ENCODE data around the gene RIMBP2.
"Not testable (repeated sequence)": the region's sequence is repeated elsewhere in the genome, so short reads cannot be mapped to it uniquely, and the experiment has no call there.

The RIMBP2 gene, protein sequence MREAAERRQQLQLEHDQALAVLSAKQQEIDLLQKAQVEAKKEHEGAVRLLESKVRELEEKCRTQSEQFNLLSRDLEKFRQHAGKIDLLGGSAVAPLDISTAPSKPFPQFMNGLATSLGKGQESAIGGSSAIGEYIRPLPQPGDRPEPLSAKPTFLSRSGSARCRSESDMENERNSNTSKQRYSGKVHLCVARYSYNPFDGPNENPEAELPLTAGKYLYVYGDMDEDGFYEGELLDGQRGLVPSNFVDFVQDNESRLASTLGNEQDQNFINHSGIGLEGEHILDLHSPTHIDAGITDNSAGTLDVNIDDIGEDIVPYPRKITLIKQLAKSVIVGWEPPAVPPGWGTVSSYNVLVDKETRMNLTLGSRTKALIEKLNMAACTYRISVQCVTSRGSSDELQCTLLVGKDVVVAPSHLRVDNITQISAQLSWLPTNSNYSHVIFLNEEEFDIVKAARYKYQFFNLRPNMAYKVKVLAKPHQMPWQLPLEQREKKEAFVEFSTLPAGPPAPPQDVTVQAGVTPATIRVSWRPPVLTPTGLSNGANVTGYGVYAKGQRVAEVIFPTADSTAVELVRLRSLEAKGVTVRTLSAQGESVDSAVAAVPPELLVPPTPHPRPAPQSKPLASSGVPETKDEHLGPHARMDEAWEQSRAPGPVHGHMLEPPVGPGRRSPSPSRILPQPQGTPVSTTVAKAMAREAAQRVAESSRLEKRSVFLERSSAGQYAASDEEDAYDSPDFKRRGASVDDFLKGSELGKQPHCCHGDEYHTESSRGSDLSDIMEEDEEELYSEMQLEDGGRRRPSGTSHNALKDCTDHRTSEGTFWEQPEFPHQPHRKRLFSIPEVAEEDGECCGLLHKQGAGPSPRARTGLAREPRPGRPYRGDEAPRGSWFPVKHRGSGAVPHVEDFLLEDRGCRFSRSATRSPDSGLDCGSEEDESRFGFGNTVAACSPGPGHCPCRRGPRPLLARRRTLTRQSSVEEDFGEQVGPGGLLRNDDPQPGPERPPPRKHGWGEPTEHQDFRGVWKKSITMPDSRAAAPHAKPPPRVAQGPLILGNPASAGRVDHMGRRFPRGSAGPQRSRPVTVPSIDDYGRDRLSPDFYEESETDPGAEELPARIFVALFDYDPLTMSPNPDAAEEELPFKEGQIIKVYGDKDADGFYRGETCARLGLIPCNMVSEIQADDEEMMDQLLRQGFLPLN (N-terminal part only)

DNA sequence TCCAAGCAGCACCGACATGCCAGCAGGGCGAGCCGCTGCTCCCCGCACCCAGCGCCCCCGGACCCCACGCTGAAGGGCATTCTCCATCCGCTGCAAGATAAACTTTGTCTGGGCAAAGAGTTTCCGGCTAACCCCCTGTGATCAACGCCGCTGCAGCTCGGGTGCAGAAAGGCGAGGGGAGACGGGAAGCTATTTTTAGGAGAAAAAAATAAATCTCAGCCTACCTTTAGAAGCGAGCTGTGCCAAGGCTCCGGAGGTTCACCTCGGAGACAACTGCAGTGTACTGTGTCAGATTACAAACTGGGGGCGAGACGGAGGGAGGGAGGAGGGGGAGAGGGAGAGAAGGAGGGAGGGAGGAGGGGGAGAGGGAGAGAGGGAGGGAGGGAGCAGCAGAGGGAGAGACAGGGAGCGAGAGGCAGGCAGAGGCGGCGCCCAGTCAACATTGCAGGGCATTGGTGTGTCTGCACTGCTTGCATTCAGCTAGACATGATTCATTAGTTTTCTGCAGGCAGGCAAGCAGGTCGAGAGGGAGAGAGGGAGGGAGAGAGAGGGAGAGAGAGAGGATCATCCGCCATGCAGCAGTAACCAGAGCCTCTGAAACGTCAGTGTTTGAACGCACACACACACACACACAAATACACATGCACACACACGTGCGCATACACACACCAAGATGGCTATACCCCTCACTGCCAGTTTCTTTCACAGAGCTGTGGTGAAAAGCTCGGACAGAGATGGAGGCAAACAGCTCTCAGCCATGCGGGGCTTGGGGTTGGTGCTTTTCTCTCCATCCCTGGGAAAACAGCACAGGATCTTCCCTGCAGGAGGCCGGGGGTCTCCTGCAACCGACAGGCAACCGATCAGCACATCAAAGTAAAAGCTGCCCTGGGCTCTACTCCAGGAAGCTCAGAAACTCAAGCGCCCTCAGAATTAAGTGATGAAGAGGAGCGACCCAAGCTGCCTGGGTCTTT, at the start of gene RIMBP2:
Gene RIMBP2, minus strand, starts transcription at position 302 of the 971 bp plus-strand sequence. CDS start 237,286 bp downstream, outside the sequence.
- DNase-seq, result peak in 41 of 42 donors; percentile 30 to 93 (median 69)
- intact Hi-C loops (cut with DNase I), result no loop called here

DNA sequence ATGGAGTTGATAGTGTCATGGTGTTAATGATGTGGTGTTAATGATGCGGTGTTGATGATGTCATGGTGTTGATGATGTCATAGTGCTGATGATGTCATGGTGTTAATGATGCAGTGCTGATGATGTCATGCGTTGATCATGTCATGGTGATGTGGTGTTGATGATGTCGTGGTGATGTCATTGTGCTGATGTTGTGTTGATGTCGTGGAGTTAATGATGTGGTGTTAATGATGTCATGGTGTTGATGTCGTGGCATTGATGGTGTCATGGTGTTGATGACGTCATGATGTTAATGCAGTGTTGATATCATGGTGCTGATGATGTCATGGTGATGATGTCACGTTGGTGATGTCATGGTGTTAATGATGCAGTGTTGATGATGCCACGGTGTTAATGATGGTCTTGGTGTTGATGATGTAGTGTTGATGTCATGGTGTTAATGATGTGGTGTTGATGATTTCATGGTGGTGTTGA, 49.1 kb upstream of the RIMBP2 start:
- DNase-seq, result peak in 1 of 42 donors; percentile 0
- intact Hi-C loops (cut with DNase I), result no loop called here

DNA sequence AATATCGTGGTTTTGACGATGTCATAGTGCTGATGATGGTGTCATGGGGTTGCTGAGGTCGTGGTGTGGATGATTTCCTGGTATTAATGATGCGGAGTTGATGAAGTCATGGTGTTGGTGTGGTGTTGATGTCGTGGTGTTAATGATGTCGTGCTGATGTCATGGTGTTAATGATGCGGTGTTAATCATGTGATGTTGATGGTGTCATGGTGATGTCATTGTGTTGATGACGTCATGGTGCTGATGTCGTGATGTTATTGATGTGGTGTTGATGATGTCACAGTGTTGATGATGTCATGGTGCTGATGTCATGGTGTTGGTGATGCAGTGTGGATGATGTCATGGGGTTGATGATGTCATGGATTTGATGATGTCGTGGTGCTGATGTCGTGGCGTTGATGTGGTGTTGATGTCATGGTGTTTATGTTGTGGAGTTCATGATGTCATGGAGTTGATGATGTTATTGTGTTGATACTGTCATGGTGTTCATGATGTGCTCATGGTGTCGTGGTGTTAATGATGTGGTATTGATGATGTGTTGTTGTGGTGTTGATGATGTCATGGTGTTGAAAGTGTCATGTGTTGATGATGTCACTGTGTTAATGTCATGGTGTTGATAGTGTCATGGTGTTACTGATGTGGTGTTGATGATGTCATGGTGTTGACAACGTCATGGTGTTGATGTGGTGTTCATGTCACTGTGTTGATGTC, 48.5 kb upstream of the RIMBP2 start:
- intact Hi-C loops (cut with DNase I), result no loop called here

DNA sequence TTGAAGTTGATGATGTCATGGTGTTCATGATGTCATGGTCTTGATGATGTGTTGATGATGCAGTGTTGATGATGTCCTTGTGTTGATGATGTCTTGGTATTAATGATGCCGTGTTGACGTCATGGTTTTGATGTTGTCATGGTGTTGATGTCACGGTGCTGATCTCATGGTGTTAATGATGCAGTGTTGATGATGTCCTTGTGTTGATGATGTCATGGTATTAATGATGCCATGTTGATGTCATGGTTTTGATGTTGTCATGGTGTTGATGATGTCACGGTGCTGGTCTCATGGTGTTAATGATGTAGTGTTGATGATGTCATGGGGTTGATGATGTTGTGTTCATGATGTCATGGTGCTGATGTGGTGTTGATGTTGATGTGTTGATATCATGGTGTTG, 48.0 kb upstream of the RIMBP2 start:
- no peak for DNase-seq
- intact Hi-C loops (cut with DNase I), result no loop called here

More for the DNA sequence above, 48.5 kb upstream of the RIMBP2 start:
- no peak for DNase-seq

DNA sequence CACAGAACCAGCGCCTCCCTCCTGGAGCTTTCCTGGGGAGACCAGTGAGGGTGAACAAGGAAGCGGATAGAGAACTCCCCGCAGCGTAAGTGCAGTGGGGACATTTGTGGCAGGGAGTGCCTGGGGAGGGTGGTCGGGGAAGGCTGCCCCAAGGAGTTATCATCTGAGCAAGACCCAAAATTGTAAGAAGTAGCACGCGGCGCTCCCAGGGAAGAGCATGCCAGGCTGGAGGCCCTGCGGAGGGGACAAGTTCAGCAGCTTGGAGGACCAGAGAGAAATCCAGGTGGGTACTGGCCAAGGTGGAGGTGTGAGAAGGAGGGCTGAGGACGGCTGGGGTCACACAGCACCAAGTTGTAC, 46.2 kb upstream of the RIMBP2 start:
- intact Hi-C loops (cut with DNase I), result no loop called here
- no peak for DNase-seq

DNA sequence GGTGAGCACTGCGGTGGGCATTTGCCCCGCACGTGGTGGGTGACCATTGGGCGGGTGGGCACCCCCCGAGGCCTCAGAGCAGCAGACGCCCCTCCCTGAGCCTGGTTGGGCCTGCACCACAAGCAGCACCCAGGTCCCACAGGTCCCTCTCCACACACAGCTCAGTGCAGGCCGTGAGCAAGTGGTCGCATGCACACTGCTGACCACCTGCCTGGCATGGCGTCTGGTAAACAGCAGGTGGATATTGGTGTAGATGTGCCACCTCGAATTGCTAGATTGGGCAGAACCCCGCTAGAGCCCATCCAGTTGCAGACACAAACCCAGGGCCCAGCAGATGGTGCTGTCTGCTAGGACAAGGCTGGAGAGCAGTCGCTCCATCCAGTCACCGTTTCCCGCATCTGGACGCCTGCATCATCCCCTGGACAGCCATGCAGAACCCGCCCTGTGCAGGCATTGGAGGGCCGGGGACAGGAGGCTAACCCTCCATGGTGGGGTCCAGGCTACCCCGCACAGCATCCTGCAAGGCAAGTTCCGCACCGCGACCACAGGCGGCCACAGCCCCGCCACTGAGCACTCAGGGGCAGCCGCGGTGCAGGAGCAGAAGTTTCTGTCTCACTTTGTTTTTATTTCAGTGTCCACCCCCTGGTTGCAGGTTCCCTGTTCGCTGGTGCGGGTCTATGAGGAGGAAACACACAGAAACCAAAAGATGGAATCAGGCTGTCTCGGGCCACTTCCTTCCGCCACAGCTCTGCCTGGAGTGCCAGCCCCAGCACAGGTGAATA, 45.6 kb upstream of the RIMBP2 start:
- peak; percentile 43 to 86 (median 70) for DNase-seq
- intact Hi-C loops (cut with DNase I), result no loop called here

DNA sequence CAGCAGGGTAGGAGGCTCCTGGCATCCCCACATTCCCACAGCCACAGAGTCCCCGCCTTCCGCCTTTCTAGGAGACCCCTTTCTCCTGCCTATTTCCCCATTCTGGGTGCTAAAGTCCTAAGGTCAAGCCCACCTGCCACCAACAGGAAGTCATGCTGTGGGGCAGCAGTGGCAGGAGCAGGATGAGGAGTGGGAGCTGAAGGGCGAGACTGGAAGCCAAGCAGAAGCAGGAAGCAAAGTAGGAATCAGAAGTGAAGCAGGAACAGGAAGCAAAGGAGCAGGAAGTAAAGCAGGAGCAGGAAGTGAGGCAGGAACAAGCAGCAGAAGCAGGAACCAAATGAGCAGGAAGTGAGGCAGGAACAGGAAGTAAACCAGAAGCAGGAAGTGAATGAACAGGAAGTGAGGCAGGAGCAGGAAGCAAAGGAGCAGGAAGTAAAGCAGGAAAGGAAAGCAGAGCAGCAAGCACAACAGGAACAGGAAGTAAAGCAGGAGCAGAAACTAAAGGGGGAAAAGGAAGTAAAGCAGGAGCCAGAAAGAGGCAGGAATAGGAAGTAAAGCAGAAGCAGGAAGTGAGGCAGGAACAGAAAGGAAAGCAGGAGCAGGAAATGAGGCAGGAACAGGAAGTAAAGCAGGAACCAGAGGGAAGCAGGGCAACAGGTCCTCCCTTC, 38.3 kb upstream of the RIMBP2 start:
- intact Hi-C loops (cut with DNase I), result no loop called here
- DNase-seq, result peak in 10 of 42 donors; percentile 1 to 64 (median 22)

DNA sequence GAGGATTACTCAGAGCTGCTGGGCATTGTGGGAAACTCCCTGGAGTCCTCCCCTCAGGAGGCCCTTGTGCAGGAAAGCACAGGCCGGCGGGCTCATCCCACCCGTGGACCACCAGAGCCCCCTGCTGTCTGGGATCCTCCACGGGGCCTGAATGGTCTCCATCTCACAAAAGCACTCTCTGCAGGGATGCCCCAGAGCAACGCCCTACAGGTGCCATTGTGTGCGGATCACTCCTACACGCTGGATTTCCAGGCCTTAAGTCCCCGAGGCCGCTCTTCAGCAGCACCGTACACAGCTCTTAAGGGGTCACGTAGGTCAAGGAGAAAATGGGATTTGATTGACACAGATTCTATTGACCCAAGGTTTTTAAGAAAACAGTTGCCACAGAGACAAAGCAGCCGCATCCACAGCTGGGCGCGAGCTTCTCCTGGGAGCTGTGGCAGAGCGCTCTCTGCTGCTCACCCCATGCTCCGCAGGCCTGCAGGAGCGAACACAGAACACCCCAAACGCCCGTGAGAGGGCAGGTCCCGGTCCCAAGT, 36.7 kb upstream of the RIMBP2 start:
- intact Hi-C loops (cut with DNase I), result no loop called here
- DNase-seq, result peak in 1 of 42 donors; percentile 0

DNA sequence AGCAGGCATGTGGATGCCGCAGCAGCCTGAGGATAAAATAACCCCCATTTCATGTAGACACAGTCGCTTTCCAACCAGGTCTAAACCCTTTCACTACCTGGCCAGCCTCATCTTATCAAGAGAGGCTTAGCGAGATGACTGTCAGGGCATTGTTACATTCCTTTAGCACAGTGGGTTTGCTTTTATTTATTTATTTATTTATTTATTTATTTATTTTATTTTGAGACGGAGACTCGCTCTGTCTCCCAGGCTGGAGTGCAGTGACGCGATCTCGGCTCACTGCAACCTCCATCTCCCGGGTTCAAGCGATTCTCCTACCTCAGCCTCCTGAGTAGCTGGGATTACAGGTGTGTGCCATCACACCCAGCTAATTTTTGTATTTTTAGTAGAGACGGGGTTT, 35.9 kb upstream of the RIMBP2 start:
- intact Hi-C loops (cut with DNase I); DNase-seq: not testable (repeated sequence)

DNA sequence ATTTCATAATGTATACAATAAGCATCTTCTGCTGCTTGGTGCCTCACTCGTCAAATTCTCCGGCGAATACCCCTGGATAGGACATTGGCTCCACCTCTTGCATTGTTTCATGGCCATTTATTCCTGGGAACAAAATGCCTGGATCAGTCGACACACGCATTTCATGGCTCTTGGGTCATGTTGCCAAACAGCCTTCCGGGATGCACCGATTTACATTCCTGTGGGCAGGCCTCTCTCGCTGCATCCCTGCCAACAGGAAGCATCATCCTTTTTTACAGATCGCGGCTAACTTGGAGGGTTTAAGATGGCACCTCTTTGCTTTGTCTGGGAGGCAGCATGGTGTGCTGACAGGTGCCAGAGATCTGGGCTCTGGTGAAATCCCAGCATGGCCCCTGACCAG, 32.7 kb upstream of the RIMBP2 start:
- no peak for DNase-seq
- intact Hi-C loops (cut with DNase I), result loop anchor here (5.0 kb wide), 1 partner anchor 701 kb away; no protein-coding TSS in a partner anchor

DNA sequence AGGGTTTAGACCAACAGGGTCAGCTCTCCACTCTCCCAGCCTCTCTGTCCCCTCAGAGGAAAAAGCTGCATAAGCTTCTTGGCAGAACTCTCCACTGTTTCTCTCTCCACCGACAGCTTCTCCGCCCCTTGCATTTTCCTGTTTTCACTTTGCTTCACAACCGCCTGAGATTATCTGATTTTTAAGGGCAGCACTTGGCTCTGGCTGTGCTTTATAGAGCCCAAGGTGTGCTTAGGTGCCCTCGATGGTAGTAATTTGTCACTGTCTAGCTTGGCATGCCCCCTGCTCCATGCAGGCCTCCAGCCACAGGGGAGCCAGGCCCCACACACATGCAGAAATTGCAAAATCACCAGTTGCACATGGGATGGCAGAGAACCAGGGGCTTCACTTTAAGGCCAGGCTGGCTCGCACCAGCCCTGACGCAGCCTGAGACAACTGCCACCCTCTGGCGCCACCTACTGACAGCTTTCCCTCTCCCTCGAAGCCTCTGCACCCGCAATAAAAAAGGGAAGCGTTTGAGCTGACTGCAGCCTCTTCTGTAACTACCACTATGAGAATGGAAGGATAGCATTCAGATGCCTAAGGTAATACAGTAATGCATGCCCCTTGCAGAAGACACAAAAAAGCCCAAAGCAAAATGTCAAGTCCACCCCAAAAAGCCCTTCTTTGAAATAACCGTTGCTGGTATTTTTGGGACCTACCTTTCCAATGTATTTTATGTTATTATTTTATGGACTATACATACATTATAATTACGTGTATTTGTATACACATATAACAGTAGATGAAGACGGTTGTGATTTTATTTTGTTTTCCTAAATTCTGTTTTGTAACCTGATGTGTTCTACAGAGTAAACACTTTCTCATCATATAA, 32.0 kb upstream of the RIMBP2 start:
- intact Hi-C loops (cut with DNase I), result loop anchor here (5.0 kb wide), 1 partner anchor 701 kb away; no protein-coding TSS in a partner anchor

DNA sequence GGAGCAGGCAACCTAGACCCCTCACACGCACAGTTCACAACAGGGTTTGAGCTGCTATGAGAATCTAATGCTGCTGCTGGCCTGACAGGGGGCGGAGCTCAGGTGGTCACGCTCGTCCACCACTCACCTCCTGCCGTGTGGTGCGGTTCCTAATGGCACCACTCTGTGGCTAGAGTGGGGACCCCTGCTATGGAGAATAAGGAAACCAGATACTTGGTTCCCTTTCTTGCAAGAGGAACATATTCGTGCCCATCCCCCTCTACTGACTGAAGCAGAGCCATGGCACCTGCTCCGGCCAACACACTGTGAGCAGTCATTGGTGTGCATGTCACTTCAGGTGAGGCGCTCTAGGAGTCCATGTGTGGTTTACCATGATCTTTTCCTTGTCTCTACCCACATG, 30.4 kb upstream of the RIMBP2 start:
- intact Hi-C loops (cut with DNase I), result loop anchor here (5.0 kb wide), 1 partner anchor 699 kb away; no protein-coding TSS in a partner anchor
- no peak for DNase-seq

More for the DNA sequence above, 32.0 kb upstream of the RIMBP2 start:
- DNase-seq, result peak; percentile 71 to 92 (median 84)

DNA sequence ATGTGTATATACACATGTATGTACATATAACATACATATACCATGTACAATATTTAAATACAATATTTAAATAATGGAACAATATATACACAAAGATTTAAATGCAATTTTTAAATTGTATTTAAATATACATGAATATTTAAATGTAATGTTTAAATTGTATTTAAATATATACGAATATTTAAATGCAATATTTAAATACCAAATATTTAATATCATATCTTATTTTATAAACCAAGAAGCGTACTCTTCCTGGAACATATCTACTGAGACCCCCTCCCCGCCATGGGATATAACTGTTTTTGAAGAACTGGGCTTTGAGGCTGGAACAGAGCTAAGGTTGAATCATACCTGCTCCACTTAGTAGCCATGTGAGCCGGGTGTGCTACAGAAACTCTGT, 29.8 kb upstream of the RIMBP2 start:
- intact Hi-C loops (cut with DNase I), result loop anchor here (5.0 kb wide), 1 partner anchor 699 kb away; no protein-coding TSS in a partner anchor
- DNase-seq, result no peak

DNA sequence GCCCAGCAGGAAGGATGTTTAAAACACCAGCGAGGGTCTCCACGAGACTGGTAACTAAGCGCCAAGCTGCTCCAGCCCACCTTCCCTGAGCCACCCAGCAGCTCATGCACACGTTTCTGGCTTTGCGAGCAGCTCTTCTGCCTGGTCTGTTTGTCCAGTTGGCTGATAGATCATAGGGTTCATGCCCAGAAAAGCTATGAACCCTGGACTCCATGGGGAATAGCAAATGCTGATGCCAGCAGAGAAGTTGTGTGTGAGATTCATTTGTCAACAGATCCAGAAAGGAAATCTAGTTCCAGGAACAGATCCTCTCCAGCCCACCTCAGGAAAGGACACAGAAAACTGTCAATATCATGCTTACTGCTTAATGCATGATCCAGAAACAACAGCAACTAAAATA, 28.2 kb upstream of the RIMBP2 start:
- intact Hi-C loops (cut with DNase I), result no loop called here
- no peak for DNase-seq

DNA sequence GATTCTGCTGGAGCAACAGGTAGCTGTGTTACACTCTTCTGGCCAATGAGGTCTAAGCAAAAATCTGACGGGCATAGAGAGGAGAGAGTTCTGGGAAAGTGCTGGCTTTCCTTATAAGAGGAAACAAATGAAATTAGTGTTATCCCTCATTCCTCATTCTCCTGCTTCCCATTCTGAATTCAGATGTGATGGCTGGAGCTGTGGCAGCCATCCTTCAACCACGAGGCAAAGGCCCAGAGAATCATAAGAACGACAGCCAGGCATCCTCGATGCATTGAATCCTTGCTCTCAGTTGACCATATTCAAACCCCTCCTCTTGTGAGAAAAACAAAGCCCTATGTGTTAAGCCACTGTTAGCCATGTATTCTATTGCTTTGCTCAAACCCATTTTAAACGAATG, 27.5 kb upstream of the RIMBP2 start:
- intact Hi-C loops (cut with DNase I), result no loop called here
- DNase-seq, result no peak
